ENCODE measurements around the gene FRMD1. TPM values are rescaled to one million over a fixed set of nuclear protein-coding genes. Genes with fewer than 3 reads are reported as not detected.

The FRMD1 gene
- total RNA-seq, 2 experiments from 2014 or later, result not detected

DNA sequence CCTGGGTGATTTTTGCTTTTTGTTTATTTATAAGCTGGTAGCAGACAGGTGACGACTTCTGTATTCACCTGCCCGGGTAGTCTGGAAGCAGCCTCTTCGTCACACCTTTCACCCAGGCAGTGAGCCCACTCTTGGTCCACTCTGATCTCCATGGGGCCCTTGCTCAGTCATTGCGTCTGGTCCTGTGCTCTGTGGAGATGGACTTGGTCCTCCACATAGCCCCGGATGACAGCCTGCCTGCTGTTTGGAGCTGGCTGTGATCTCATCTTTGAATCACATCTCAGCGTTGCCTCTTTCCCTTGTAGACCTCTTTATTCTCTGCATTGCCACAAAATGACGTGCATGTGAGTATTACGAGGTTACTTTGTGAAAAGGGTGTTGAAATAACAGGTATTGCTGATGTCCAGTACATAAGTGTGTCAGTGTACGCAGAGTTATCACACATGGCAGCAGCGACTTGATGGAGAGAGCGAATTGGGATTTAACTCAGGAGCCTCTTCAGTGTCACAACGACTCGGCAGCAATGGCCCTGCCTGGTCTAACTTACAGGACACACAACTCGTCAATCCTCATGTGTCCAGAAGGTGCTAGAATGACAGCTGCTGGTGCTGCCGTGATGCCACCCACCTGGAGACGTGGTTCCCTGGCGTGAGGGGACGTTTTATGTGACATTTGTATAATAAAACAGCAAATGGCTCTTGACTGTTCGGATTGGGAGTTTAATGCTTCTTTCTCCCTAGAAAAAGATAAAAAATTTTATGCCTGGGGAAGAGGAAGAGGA, 24.2 kb upstream of the FRMD1 start:
- no peaks in the 10 kb centered on the region for H3K4me1 Mint-ChIP-seq
- H3K9me3 Mint-ChIP-seq, result no peaks in the 10 kb centered on the region
- POLR2A ChIA-PET, result no interaction called here
- no peak overlapping the region for H3K4me3 Mint-ChIP-seq
- H3K27ac Mint-ChIP-seq, result no peak overlapping the region
- CTCF ChIA-PET, result no interaction called here
- no peak for DNase-seq
- no peaks in the 10 kb centered on the region for H3K36me3 Mint-ChIP-seq (ENCODE audit: low read depth)
- H3K27me3 Mint-ChIP-seq, result peaks cover 37% of the 10 kb centered on the region

DNA sequence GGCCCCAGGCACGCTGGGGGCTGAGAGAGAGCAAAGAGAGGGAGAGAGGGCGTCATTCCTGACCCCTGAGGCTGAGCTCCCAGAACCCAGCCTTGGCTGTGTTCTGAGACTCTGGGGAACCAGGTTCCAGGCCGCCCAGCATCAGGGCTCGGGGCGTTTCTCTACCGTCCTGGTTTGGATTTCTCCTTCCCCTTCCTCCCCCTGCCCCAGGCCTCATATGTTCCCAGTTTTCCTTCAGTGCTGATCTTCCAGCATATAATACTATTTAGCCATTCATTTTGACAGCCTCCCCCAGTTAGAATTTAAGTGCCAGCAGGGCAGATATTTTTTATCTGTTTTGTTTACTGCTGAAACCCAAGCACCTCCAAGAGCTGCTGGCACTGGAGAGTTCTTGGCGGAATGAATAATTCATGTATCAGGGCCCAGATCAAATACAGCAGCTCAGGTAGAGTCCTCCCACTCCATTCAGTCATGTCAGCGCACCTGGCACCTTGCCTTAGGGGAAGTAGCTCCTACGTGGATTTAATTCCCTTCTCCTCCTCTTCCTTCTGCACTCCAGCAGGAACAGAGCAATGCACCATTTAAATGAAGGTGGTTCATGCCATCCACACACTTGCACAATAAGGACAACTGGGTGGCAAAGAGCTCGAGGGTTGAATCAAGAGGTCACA, 23.4 kb upstream of the FRMD1 start:
- Mint-ChIP-seq H3K4me1 (no peaks in the 10 kb centered on the region), H3K27me3 (peaks cover 37% of the 10 kb centered on the region), H3K9me3 (no peaks in the 10 kb centered on the region), H3K4me3 (no peak overlapping the region), H3K36me3 (ENCODE audit: low read depth) (no peaks in the 10 kb centered on the region), H3K27ac (no peak overlapping the region)
- DNase-seq, result no peak
- CTCF ChIA-PET, result no interaction called here
- POLR2A ChIA-PET, result no interaction called here

DNA sequence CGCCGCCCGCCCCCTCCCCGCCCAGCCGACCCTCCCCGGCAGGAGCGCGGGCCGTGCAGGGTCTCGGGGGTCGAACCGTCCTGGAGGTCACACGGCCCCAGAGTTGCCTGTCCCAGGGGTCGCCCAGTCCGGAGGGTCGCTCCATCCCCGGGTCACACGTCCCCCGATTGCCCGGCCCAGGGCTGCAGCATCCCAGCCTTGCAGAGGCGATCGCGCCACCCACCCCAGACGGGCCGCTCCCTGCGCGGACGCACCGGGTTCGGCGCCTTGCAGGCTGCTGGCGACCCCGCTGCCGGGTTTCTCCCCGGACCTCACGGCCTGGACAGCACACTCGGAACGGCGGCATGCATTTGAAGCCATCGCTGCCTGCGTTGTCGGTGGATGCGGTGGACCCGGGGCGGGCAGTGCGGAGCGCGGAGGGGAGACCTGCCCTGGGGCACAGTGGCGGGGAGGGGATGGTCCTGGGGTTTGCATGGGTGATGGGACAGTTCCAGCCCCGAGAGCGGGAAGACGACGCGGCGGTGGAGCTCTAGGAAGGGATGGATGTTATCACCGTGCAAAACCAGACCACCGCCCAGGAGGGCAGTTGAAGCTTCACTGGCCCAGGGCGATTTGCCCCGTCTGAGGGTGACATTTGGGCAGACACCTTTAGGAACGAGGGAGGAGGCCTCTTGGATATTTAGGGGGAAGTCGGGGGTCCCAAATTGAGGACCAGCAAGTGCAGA, 22.7 kb upstream of the FRMD1 start:
- H3K4me1 Mint-ChIP-seq, result no peaks in the 10 kb centered on the region
- H3K27ac Mint-ChIP-seq, result no peak overlapping the region
- H3K9me3 Mint-ChIP-seq, result no peaks in the 10 kb centered on the region
- H3K4me3 Mint-ChIP-seq, result no peak overlapping the region
- H3K27me3 Mint-ChIP-seq, result peaks cover 37% of the 10 kb centered on the region
- H3K36me3 Mint-ChIP-seq (ENCODE audit: low read depth), result no peaks in the 10 kb centered on the region
- DNase-seq, result no peak
- CTCF ChIA-PET, result no interaction called here
- POLR2A ChIA-PET, result no interaction called here

DNA sequence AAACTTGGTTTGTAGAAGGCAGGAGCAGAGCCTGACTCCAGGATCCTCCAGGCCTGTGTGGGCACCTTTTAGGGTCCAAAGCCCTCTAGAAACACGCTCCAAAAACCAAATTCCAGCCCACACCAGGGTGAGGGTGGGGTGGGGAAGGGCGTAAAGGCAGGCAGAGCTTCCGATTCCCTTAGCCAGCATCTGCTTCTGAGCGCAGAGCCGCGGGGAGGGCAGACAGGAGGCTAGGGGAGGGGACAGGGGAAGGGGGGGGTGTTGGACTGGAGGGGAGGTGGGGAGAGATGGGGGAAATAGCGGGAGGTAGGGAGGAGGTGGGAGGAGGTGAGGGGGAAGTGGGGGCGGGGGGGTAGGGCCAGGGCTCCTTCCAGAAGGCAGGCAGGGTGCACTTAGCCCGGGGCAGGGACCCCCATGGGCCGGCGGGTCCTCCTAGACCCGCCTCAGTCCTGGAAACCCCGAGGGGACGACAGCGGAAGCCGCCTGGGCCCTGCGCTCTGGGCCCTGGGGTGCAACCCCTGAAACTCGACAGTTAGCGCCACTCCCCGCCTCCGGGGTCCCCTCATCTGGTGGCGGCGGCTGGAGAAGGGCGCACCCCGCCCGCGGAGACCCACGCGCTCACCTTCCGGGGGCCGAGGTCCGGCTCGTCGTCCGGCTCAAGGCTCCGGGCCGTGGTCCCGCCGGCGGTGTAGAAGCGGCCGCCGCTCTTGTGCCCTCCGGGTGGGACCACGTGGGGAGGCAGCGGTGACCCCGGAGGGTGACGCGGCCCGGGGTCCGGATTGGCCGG, 22.0 kb upstream of the FRMD1 start:
- no peak overlapping the region for H3K27ac Mint-ChIP-seq
- no peaks in the 10 kb centered on the region for H3K9me3 Mint-ChIP-seq
- H3K4me3 Mint-ChIP-seq, result no peak overlapping the region
- H3K36me3 Mint-ChIP-seq (ENCODE audit: low read depth), result no peaks in the 10 kb centered on the region
- H3K27me3 Mint-ChIP-seq, result peaks cover 37% of the 10 kb centered on the region
- H3K4me1 Mint-ChIP-seq, result no peaks in the 10 kb centered on the region
- ChIA-PET POLR2A (no interaction called here), CTCF (no interaction called here)
- DNase-seq, result no peak

DNA sequence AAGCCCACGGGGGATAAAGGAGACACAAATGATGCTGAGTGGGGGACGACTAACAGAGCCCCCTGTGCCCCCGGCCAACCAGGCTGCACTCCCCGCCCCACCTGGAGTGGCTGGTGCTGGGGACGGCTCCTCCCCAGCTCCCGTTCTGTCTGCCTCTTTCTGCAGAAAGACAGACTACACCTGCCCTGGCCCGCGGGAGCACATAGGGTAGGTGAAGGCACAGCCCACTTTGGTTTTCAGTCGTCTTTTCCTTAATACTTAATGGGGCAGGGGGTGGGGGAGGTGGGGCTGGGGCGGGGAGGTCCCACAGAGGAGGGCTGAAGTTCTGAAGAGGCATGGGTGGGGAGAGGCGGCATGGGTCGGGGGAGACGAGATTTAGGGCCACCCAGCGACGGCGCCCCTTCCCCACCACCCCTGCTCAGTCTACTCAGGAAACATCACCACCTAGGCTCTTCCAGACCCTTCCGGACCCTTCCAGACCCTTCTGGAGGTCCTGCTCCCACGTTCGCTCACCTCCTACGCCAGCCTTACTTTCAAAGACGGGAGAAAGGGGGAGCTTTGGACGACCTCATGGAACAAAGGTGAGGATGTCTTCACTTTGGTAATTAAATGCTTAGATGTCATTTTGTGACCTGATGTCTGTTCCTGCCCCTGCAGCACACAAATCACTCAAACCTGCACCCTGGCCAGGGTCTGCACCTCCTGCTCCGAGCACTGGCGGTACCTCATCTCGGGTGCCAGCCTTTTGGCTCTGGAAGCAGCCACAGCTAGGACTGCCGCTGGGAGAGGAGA, 21.2 kb upstream of the FRMD1 start:
- Mint-ChIP-seq H3K4me3 (no peak overlapping the region), H3K36me3 (ENCODE audit: low read depth) (no peaks in the 10 kb centered on the region), H3K4me1 (no peaks in the 10 kb centered on the region), H3K27ac (no peak overlapping the region), H3K9me3 (no peaks in the 10 kb centered on the region), H3K27me3 (peaks cover 37% of the 10 kb centered on the region)
- DNase-seq, result no peak
- ChIA-PET CTCF (no interaction called here), POLR2A (no interaction called here)

DNA sequence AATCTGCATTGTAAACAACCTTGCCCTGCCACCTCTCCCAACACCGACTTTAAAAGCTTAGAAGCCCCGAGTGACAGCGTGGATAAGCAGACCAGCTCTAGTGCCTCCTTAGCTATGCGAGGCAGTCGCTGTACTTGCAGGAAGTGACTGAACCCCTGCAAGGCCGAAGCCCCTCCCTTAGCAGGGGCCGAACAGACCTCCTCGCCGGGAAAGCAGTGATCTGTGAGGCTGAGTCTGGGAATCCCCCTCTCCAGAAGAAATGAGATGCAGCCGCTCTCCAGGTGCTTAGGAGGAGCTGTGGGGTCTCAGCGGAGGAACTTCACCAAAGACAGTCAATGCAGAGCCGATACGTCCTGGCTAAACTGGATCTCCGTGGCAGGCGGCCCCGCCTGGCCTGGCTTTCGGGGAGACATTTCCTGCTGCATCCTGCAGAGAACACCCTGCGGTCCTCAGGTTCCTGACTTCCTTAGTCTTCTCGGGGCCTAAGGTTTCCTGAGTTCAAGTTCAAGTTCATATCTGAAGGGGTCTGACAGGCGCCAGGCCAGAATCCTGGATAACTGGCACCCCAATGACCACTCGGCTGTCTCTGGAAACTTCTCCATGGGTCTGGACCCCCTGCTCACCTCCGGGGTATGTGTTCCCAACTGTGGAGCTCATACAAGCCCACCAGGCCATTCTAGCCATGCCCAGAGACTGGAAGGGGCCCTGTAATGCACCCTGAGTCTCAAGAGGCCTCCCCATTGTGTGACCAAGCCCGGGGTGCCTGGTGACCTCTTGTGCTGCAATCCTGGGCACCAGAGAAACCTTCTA, 20.4 kb upstream of the FRMD1 start:
- Mint-ChIP-seq H3K4me1 (no peaks in the 10 kb centered on the region), H3K27me3 (peaks cover 33% of the 10 kb centered on the region), H3K9me3 (no peaks in the 10 kb centered on the region), H3K36me3 (ENCODE audit: low read depth) (no peaks in the 10 kb centered on the region), H3K4me3 (no peak overlapping the region), H3K27ac (no peak overlapping the region)
- ChIA-PET POLR2A (no interaction called here), CTCF (no interaction called here)
- no peak for DNase-seq

DNA sequence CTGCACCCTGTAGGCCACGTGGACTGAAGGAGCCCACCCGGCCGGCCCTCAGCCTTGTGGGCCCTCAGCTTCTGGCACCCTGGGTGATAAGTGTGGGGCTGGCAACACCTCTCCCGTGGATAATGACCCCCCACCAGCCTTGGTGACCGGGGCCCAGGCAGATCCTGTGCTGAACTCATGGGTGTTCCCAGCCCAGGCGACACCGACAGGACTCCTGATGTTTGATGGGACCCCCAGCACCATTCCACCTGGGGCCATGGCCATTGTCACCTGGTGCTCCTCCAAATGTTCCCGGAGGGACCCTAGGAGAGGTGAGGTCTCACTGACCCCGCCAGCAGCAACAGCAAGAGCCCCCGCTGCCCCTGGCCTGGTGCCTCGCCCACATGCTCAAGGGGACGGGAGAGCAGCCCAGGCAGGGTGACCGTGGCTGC, 19.4 kb upstream of the FRMD1 start:
- ChIA-PET CTCF (no interaction called here), POLR2A (no interaction called here)
- peaks cover 26% of the 10 kb centered on the region for H3K27me3 Mint-ChIP-seq
- no peak overlapping the region for H3K27ac Mint-ChIP-seq
- no peaks in the 10 kb centered on the region for H3K9me3 Mint-ChIP-seq
- no peak for DNase-seq
- no peaks in the 10 kb centered on the region for H3K36me3 Mint-ChIP-seq (ENCODE audit: low read depth)
- H3K4me1 Mint-ChIP-seq, result no peaks in the 10 kb centered on the region
- no peak overlapping the region for H3K4me3 Mint-ChIP-seq

DNA sequence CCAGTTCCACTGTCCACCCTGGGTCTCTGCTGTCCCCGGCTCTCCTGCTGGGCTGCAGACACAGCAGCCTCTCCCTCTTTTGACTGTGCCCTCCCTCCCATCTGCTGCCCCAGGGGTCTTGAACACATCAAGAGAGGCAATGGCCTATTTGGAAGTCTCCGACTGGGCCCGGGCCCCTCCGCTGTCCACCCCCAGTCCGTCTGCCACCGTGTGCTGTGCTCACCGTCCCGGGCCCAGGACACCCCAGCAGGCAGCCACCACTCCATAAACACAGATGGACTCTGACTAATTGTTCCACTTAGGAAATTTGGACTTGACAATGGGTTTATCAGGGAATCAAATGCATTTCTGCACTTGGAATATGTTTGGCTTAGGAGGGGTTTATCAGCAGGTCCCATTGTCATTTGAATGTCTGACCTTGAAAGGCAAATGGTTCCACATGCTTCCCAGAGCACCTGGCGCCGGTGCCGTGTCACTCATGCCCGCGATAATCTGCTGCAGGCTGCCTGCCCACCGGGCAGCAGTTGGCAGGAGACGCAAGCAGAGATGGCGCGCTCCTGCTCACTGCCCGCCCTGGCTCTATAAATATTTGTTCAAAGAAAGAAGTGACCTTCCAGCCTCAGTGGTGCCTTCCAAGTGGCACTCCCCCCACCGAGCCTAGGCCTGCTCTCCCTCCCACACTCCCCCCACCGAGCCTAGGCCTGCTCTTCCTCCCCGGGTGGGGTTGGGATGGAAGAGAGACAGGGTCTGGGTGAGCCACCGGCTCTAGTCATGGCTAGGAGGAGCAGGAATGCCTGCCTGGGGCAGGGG, 18.8 kb upstream of the FRMD1 start:
- ChIA-PET POLR2A (no interaction called here), CTCF (no interaction called here)
- Mint-ChIP-seq H3K9me3 (no peaks in the 10 kb centered on the region), H3K4me3 (no peak overlapping the region), H3K4me1 (no peaks in the 10 kb centered on the region), H3K27ac (no peak overlapping the region), H3K27me3 (peaks cover 20% of the 10 kb centered on the region), H3K36me3 (ENCODE audit: low read depth) (no peaks in the 10 kb centered on the region)
- no peak for DNase-seq

DNA sequence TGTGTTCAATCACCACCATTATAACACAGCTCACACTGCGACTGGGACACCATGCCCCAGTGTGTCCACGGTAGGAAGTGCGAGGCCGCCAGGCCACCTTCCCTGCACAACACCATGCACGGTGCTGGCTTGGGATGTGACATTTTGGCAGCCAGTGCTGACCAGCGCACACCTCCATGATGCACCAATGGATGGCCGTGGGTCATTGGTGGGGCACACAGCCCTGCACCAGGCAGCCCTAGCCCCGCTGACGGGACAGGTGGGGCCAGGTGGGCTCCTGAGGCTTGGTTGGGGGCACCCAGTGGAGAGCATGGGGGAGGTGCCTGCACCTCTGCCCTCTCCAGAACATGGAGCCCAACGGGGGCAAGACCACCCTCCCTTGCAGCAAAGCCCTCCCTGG, 18.2 kb upstream of the FRMD1 start:
- Mint-ChIP-seq H3K9me3 (peaks cover under 1% of the 10 kb centered on the region), H3K36me3 (ENCODE audit: low read depth) (no peaks in the 10 kb centered on the region), H3K27me3 (peaks cover 14% of the 10 kb centered on the region), H3K4me1 (no peaks in the 10 kb centered on the region), H3K4me3 (no peak overlapping the region), H3K27ac (no peak overlapping the region)
- no peak for DNase-seq
- ChIA-PET POLR2A (no interaction called here), CTCF (no interaction called here)

DNA sequence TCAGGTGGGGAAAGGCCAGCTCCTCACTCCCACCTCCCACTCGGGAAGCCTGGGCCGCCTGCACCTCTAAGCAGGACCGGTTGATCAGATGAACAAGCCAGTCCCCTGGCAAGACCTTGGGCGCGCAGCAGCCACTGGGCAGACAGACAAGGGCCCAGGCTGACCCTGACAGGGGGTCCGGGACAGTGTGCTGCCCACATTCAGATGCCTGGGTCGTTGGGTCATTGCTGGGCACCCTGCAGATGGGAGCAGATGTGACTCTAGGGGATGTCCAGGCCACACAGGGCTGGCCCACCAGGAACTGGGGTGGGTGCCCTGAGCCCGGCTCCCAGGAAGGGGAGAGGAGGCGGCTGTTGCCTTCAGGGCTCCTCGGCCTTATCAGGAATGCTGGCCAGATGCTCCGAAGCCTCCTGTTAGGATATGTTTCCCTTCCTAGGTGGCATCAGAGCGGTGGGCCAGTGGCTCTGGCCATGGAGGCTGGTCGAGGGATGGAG, 17.3 kb upstream of the FRMD1 start:
- no peak for DNase-seq
- H3K36me3 Mint-ChIP-seq (ENCODE audit: low read depth), result no peaks in the 10 kb centered on the region
- H3K4me1 Mint-ChIP-seq, result no peaks in the 10 kb centered on the region
- ChIA-PET POLR2A (no interaction called here), CTCF (no interaction called here)
- H3K9me3 Mint-ChIP-seq, result peaks cover 2% of the 10 kb centered on the region
- no peak overlapping the region for H3K27ac Mint-ChIP-seq
- peaks cover 8% of the 10 kb centered on the region for H3K27me3 Mint-ChIP-seq
- no peak overlapping the region for H3K4me3 Mint-ChIP-seq

DNA sequence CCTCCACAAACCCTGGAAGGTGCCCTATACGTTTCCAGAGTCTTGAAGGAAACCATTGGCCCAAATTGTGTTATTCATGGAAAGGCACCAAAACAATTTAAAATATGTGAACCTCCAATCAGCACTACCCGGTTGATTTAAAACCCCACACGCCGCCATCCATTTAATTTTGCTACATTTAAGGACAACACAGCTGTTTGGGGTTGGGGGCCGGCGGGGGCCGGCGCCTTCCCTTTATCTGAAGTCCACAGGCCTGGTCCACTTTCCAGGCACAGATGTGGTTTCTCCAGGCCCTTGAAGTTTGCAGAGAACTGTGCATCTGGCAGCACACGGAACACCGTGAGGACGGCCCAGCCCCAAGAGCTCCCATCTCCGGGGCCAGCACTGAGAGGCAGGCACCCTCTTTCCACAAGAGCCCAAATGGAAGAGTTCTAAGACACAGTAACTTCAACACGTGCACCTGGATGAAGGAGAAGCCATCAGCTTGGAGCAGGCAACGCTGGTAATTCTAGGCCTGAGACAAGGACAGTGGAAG, 16.8 kb upstream of the FRMD1 start:
- H3K27me3 Mint-ChIP-seq, result peaks cover 8% of the 10 kb centered on the region
- H3K4me3 Mint-ChIP-seq, result no peak overlapping the region
- no peak overlapping the region for H3K27ac Mint-ChIP-seq
- no peaks in the 10 kb centered on the region for H3K36me3 Mint-ChIP-seq (ENCODE audit: low read depth)
- peaks cover 2% of the 10 kb centered on the region for H3K9me3 Mint-ChIP-seq
- CTCF ChIA-PET, result no interaction called here
- DNase-seq, result no peak
- no peaks in the 10 kb centered on the region for H3K4me1 Mint-ChIP-seq
- POLR2A ChIA-PET, result no interaction called here

All from activated CD4-positive, alpha-beta memory T cell treated with anti-CD3 and anti-CD28 coated beads, Interleukin-2, amount 10 ng/mL, durations not matched to agents 7 days and 5 days (primary cell).